Fibroblast of the conjunctiva (primary cell): Measurements from ENCODE around the gene NLRP13.

Experiments used
- DNase-seq: peaks from one replicate; pipeline ENCODE4 v3.0.0-alpha.2; 2010; ENCODE audit warnings: low read depth

Gene NLRP13

GRCh38 chr19:55902080-55902751 is 29.9 kb downstream of the NLRP13 start:
- no peak for DNase-seq

DNA sequence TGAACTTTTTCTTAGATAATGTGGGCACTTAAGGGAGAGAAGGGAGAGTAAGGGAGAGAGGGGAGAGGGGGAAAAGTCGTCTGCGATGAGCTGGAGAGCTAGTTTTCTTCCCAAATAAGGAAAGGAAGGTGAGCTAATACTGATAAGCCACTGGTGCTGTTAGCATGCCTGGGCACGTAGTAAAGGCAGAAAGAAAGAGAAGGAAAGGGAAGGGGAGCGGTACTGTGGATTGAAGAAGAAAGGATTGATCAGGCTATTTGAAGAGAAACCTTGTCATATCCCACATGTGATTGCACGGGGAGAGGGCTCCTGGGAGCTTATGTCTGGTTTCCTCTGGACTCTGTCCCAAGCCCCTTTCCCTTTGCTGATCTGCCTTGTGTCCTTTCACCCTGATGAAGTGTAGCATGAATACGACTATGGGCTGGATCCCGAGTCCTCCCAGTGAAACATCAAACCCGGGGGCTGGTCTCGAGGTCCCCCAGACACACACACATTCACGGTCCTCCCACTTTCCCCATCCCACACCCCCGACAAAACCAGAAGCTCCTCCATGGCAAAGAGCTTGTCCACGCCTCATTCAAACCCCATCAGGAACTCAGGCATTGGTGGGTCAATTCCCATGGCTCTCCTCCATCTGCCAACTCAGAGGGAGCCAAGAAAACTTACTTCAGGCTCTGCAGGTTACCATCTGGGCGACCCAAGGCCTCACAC is 30.6 kb downstream of the NLRP13 start:
- DNase-seq = no peak

- DNase-seq = no peak
Observed at GRCh38 chr19:55898911-55899310, 33.2 kb downstream of the NLRP13 start.

GRCh38 chr19:55882626-55883025 is 49.5 kb downstream of the NLRP13 start:
- no peak for DNase-seq

DNA sequence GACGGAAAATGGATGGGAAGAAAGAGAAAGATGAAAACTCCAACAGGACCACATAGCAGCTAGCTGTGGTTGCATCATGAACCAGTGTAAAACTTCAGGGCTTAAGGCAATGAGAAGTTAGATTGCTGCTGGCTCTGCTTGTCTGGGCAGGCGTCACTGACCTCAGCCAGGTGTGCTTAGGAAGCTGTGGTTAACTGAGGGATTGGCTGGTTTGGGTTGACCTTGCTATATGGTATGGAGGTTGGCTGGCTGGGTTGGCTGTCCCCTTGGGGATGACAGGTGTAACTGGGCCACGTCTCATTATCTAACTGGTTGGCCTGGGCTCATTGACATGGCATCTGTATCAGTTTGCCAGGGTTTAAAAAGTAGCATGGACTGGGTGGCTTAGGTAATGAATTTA is 54.9 kb downstream of the NLRP13 start:
- DNase-seq = no peak

DNA sequence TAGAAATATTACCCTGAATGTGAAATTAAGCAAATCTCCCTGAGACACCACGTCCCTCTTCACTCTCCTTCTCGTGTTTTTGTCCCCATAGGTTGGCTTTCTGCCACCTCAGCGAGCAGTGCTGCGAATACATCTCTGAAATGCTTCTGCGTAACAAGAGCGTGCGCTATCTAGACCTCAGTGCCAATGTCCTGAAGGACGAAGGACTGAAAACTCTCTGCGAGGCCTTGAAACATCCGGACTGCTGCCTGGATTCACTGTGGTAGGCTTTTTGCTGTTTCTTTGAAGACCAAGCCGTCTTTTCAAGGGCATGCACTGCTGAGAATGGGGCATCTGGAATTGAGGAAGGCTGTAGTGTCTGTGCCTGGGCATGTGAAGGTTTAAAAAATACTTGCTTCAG is 61.4 kb downstream of the NLRP13 start:
- no peak for DNase-seq

GRCh38 chr19:55867101-55867500 is 65.0 kb downstream of the NLRP13 start:
- no peak for DNase-seq

- no peak for DNase-seq
Observed at GRCh38 chr19:55866521-55866920, 65.6 kb downstream of the NLRP13 start.

DNA sequence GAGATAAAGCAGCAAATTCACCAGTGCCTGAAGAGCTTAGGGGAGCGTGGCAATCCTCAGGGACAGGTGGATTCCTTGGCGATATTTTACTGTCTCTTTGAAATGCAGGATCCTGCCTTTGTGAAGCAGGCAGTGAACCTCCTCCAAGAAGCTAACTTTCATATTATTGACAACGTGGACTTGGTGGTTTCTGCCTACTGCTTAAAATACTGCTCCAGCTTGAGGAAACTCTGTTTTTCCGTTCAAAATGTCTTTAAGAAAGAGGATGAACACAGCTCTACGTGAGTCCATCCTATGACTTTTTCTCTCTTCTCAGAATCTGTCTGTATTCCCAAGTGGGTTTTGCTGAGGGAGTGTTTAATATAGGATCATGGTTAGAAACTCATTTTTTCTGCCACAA is 73.2 kb downstream of the NLRP13 start:
- no peak for DNase-seq

GRCh38 chr19:55858401-55858800 is 73.7 kb downstream of the NLRP13 start:
- DNase-seq = no peak

DNA sequence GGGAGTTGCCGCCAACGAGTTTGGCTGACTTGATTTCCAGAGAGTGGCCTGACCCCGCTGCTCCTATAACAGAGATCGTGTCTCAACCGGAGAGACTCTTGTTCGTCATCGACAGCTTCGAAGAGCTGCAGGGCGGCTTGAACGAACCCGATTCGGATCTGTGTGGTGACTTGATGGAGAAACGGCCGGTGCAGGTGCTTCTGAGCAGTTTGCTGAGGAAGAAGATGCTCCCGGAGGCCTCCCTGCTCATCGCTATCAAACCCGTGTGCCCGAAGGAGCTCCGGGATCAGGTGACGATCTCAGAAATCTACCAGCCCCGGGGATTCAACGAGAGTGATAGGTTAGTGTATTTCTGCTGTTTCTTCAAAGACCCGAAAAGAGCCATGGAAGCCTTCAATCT is 74.2 kb downstream of the NLRP13 start:
- DNase-seq = no peak

DNA sequence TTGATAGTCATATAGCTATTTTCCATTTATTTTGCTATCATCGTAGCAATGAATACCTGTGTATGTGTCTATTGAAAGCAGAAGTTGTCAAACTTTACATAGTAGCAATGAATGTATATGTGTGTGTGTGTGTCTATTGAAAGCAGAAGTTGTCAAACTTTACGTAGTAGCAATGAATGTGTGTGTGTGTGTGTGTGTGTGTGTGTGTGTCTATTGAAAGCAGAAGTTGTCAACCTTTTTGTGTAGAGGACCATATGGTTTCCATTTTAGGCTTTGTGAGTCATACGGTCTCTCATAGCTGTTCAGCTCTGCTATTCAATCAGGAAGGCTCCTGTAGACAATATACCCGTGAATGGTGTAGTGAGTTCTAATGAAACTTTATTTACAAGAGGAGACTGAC is 75.0 kb downstream of the NLRP13 start:
- DNase-seq = no peak

DNA sequence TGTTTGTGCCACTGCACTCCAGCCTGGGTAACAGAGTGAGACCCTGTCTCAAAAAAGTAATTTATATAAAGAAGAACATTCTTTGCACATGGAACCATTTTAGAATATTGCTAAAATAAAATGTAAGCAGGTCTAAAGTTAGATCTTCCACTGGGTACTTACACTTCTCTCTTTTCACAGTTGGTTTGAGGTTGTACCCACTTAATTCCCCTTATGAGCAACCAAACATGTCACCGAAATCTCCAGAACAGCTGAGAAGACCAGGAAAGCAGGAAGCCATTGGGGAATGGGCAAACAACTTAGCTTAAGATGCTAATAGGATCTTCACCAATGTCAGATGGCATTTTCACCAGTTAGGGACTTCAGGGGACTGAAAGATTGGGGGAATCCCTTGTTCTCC is 77.0 kb downstream of the NLRP13 start:
- no peak for DNase-seq
